GM18498 (cell line): Measurements from ENCODE around the gene ACBD7.

ENCODE experiments used
- ATAC-seq: cut with Tn5 transposase; IDR thresholded peaks from one replicate; pipeline ENCODE4 v1.9.1; 2021; ENCODE audit warnings: mild to moderate bottlenecking, moderate library complexity; ENCODE audit not compliant: unreplicated experiment

Gene ACBD7

GRCh38 chr10:15092855-15093408 is 4.4 kb upstream of the ACBD7 start:
- no peak for ATAC-seq

GRCh38 chr10:15091418-15091817 is 2.8 kb upstream of the ACBD7 start:
- ATAC-seq: no peak

- no peak for ATAC-seq
Observed at GRCh38 chr10:15084502-15084922, 4.1 kb downstream of the ACBD7 start.

- ATAC-seq: no peak
Observed at GRCh38 chr10:15083674-15084501, 4.7 kb downstream of the ACBD7 start.

- no peak for ATAC-seq
Observed at GRCh38 chr10:15075421-15075820, 13.2 kb downstream of the ACBD7 start.

- ATAC-seq: no peak
Observed at GRCh38 chr10:15072358-15072757, 16.2 kb downstream of the ACBD7 start.

- no peak for ATAC-seq
Observed at GRCh38 chr10:15069230-15069629, 19.3 kb downstream of the ACBD7 start.

- ATAC-seq: no peak
Observed at GRCh38 chr10:15068802-15069201, 19.8 kb downstream of the ACBD7 start.

- ATAC-seq: no peak
Observed at GRCh38 chr10:15067154-15067553, 21.4 kb downstream of the ACBD7 start.

GRCh38 chr10:15060638-15061037 is 27.9 kb downstream of the ACBD7 start:
- ATAC-seq: no peak

- ATAC-seq: no peak
Observed at GRCh38 chr10:15059914-15060313, 28.7 kb downstream of the ACBD7 start.

- ATAC-seq: no peak
Observed at GRCh38 chr10:15058689-15059088, 29.9 kb downstream of the ACBD7 start.

GRCh38 chr10:15053061-15053460 is 35.5 kb downstream of the ACBD7 start:
- no peak for ATAC-seq

GRCh38 chr10:15052121-15052520 is 36.5 kb downstream of the ACBD7 start:
- no peak for ATAC-seq

- ATAC-seq: no peak
Observed at GRCh38 chr10:15049533-15049932, 39.0 kb downstream of the ACBD7 start.

GRCh38 chr10:15046626-15047025 is 42.0 kb downstream of the ACBD7 start:
- ATAC-seq: no peak

- ATAC-seq: no peak
Observed at GRCh38 chr10:15045380-15045779, 43.2 kb downstream of the ACBD7 start.

- ATAC-seq: no peak
Observed at GRCh38 chr10:15043674-15044073, 44.9 kb downstream of the ACBD7 start, which contains the start of gene OLAH. TSS of gene OLAH (plus strand) at chr10:15043943. CDS start at chr10:15047289, 3,346 bp downstream.

- ATAC-seq: no peak
Observed at GRCh38 chr10:15038416-15038815, 50.2 kb downstream of the ACBD7 start.

- ATAC-seq: no peak
Observed at GRCh38 chr10:15037691-15038090, 50.9 kb downstream of the ACBD7 start.

GRCh38 chr10:15035385-15036301 is 52.9 kb downstream of the ACBD7 start:
- ATAC-seq: no peak
